Neural cell (in vitro differentiated cells): ENCODE results near the gene XCR1. TPM values are rescaled to one million over a fixed set of nuclear protein-coding genes. Genes with fewer than 3 reads are reported as not detected.

Source experiments
- H2AFZ ChIP-seq: fragments of 200-600, 300-800 bp; sonication (generic), shearing (Covaris generic); 2 replicates; pipeline ENCODE4 v1.6.0; 2014; ENCODE audit warnings: low read depth, mild to moderate bottlenecking, antibody characterized with exemption, low read length, moderate library complexity
- H3F3A ChIP-seq: fragments of 200-600 bp; shearing (Covaris generic); 2 replicates; pipeline ENCODE4 v1.6.1; 2016; ENCODE audit warnings: mild to moderate bottlenecking, moderate library complexity, mixed read lengths, antibody characterized with exemption, low read length; ENCODE audit not compliant: insufficient read depth, poor library complexity, severe bottlenecking
- H3K27ac ChIP-seq: fragments of 200-600, 300-800 bp; sonication (generic), shearing (Covaris generic); 2 replicates; pipeline ENCODE4 v1.5.1; 2014; ENCODE audit warnings: mild to moderate bottlenecking, low read length, moderate library complexity
- H3K27me3 ChIP-seq: fragments of 300-800, 200-600 bp; sonication (generic), shearing (Covaris generic); 2 replicates; pipeline ENCODE4 v1.6.0; 2014; ENCODE audit warnings: mild to moderate bottlenecking, low read depth, low read length, moderate library complexity; ENCODE audit not compliant: insufficient read depth
- H3K36me3 ChIP-seq: fragments of 300-800, 200-600 bp; sonication (generic), shearing (Covaris generic); 2 replicates; pipeline ENCODE4 v1.5.1; 2014; ENCODE audit warnings: mild to moderate bottlenecking, antibody characterized with exemption, low read length, moderate library complexity; ENCODE audit not compliant: insufficient read depth
- H3K4me2 ChIP-seq: fragments of 300-800, 200-600 bp; sonication (generic), shearing (Covaris generic); 2 replicates; pipeline ENCODE4 v1.6.0; 2014; ENCODE audit warnings: mild to moderate bottlenecking, low read length
- H3K4me3 ChIP-seq: fragments of 300-800, 200-600 bp; sonication (generic), shearing (Covaris generic); 2 replicates; pipeline ENCODE4 v1.5.1; 2014; ENCODE audit warnings: mild to moderate bottlenecking, low read length, moderate library complexity
- H3K79me2 ChIP-seq: fragments of 200-600 bp; shearing (Covaris generic); replicated peaks from 2 replicates; pipeline ENCODE4 v1.6.0; 2014; ENCODE audit warnings: mild to moderate bottlenecking, low read length, moderate library complexity; ENCODE audit not compliant: insufficient read depth
- H3K9ac ChIP-seq: fragments of 300-800, 200-600 bp; sonication (generic), shearing (Covaris generic); 2 replicates; pipeline ENCODE4 v1.6.1; 2016; ENCODE audit warnings: mild to moderate bottlenecking, low read length, mixed read lengths
- H3K9me2 ChIP-seq: fragments of 200-600 bp; shearing (Covaris generic); 2 replicates; pipeline ENCODE4 v1.6.1; 2016; ENCODE audit warnings: mild to moderate bottlenecking, low read length, mixed read lengths; ENCODE audit not compliant: insufficient read depth
- H3K9me3 ChIP-seq: fragments of 200-600, 300-800 bp; sonication (generic), shearing (Covaris generic); 2 replicates; pipeline ENCODE4 v1.6.1; 2016; ENCODE audit warnings: mild to moderate bottlenecking, mixed run types, low read length, moderate library complexity, mixed read lengths
- H4K20me1 ChIP-seq: fragments of 200-600 bp; shearing (Covaris generic); 2 replicates; pipeline ENCODE4 v1.6.1; 2016; ENCODE audit warnings: mild to moderate bottlenecking, mixed run types; ENCODE audit not compliant: insufficient read depth
- EP300 ChIP-seq: fragments of 450-650 bp; conservative IDR thresholded peaks from 2 replicates; pipeline ENCODE4 v1.6.1; 2014; ENCODE audit warnings: antibody characterized with exemption, mild to moderate bottlenecking, moderate library complexity; ENCODE audit not compliant: poor library complexity, severe bottlenecking
- EZH2 ChIP-seq: fragments of 200-600, 300-800 bp; shearing (Covaris generic), sonication (generic); IDR thresholded peaks from 2 replicates; pipeline ENCODE4 v1.6.1; 2014; ENCODE audit warnings: antibody characterized with exemption, low read length, borderline replicate concordance, mild to moderate bottlenecking; ENCODE audit not compliant: insufficient read depth, poor library complexity, severe bottlenecking
- MXI1 ChIP-seq: fragments of 450-650 bp; conservative IDR thresholded peaks from 2 replicates; pipeline ENCODE4 v1.6.1; 2014; ENCODE audit warnings: antibody characterized with exemption, mild to moderate bottlenecking; ENCODE audit not compliant: poor library complexity, severe bottlenecking
- POLR2AphosphoS5 ChIP-seq: IDR thresholded peaks from 2 replicates; pipeline ENCODE4 v1.6.1; 2012
- RAD21 ChIP-seq: fragments of 450-650 bp; conservative IDR thresholded peaks from 2 replicates; pipeline ENCODE4 v1.6.1; 2014; ENCODE audit warnings: antibody characterized with exemption, mild to moderate bottlenecking, moderate library complexity
- SMC3 ChIP-seq: fragments of 450-650 bp; conservative IDR thresholded peaks from 2 replicates; pipeline ENCODE4 v1.6.1; 2014; ENCODE audit warnings: antibody characterized with exemption, mild to moderate bottlenecking, moderate library complexity; ENCODE audit not compliant: poor library complexity
- TAF1 ChIP-seq: IDR thresholded peaks from 2 replicates; pipeline ENCODE4 v1.6.1; 2012; ENCODE audit warnings: low read depth
- polyA plus RNA-seq: library from polyadenylated mRNA; depleted of rRNA; stranded (reverse); fragments of >200 nt; gene quantifications from 2 replicates; pipeline ENCODE4 v1.2.3, GENCODE V29; 2014
- TF ChIP-seq, protein P1 (sequence below): IDR thresholded peaks from 2 replicates; pipeline ENCODE4 v1.6.1; 2012; ENCODE audit warnings: borderline replicate concordance
- TF ChIP-seq, protein P2 (sequence below): fragments of 450-650 bp; IDR thresholded peaks from 2 replicates; pipeline ENCODE4 v1.5.1; 2014; ENCODE audit warnings: antibody characterized with exemption, mild to moderate bottlenecking, moderate library complexity; ENCODE audit not compliant: poor library complexity, severe bottlenecking

Gene XCR1
- polyA plus RNA-seq, 1 donor from 2014 or later = not detected

- Histone ChIP-seq H3K27ac (no peak overlapping the region), H3K79me2 (no peaks in the 10 kb centered on the region), H3K4me2 (no peak overlapping the region), H3K36me3 (no peaks in the 10 kb centered on the region), H3K9me2 (no peaks in the 10 kb centered on the region), H3K9ac (no peak overlapping the region), H3F3A (no peaks in the 10 kb centered on the region), H3K9me3 (no peaks in the 10 kb centered on the region), H4K20me1 (no peaks in the 10 kb centered on the region), H2AFZ (no peak overlapping the region), H3K4me3 (no peak overlapping the region), H3K27me3 (no peaks in the 10 kb centered on the region)
- TF ChIP-seq, protein P1, sequence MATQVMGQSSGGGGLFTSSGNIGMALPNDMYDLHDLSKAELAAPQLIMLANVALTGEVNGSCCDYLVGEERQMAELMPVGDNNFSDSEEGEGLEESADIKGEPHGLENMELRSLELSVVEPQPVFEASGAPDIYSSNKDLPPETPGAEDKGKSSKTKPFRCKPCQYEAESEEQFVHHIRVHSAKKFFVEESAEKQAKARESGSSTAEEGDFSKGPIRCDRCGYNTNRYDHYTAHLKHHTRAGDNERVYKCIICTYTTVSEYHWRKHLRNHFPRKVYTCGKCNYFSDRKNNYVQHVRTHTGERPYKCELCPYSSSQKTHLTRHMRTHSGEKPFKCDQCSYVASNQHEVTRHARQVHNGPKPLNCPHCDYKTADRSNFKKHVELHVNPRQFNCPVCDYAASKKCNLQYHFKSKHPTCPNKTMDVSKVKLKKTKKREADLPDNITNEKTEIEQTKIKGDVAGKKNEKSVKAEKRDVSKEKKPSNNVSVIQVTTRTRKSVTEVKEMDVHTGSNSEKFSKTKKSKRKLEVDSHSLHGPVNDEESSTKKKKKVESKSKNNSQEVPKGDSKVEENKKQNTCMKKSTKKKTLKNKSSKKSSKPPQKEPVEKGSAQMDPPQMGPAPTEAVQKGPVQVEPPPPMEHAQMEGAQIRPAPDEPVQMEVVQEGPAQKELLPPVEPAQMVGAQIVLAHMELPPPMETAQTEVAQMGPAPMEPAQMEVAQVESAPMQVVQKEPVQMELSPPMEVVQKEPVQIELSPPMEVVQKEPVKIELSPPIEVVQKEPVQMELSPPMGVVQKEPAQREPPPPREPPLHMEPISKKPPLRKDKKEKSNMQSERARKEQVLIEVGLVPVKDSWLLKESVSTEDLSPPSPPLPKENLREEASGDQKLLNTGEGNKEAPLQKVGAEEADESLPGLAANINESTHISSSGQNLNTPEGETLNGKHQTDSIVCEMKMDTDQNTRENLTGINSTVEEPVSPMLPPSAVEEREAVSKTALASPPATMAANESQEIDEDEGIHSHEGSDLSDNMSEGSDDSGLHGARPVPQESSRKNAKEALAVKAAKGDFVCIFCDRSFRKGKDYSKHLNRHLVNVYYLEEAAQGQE = no peak
- TF ChIP-seq EZH2 = no peak
- TF ChIP-seq EP300 = no peak
- no peak for TF ChIP-seq RAD21
- TF ChIP-seq TAF1 = no peak
- TF ChIP-seq MXI1 = no peak
- TF ChIP-seq, protein P2, sequence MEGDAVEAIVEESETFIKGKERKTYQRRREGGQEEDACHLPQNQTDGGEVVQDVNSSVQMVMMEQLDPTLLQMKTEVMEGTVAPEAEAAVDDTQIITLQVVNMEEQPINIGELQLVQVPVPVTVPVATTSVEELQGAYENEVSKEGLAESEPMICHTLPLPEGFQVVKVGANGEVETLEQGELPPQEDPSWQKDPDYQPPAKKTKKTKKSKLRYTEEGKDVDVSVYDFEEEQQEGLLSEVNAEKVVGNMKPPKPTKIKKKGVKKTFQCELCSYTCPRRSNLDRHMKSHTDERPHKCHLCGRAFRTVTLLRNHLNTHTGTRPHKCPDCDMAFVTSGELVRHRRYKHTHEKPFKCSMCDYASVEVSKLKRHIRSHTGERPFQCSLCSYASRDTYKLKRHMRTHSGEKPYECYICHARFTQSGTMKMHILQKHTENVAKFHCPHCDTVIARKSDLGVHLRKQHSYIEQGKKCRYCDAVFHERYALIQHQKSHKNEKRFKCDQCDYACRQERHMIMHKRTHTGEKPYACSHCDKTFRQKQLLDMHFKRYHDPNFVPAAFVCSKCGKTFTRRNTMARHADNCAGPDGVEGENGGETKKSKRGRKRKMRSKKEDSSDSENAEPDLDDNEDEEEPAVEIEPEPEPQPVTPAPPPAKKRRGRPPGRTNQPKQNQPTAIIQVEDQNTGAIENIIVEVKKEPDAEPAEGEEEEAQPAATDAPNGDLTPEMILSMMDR = no peak
- no peak for TF ChIP-seq SMC3
- TF ChIP-seq POLR2AphosphoS5 = no peak
These were observed 43.4 kb upstream of the XCR1 start for GRCh38 chr3:46070595-46071093.

DNA sequence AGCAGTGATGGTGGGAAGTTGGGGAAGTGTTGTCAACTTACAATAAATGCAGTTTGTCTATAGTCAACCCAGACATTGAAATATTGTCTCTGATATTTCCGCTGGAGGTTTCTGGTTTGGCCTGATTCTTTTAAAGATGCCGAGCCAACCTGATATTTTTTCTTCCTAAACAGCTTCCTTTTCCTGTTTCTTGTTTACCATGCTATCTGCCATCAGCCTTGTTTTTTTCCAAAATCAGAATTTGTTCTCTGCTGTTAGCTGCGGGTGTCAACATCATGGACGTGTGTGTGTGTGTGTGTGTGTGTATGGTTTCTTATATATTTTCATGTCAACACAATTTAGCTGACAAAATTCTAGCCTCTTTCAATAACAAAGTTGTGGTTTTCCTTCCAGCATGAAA, 41.2 kb upstream of the XCR1 start:
- Histone ChIP-seq H3K27me3 (no peaks in the 10 kb centered on the region), H3K79me2 (no peaks in the 10 kb centered on the region), H3K27ac (no peak overlapping the region), H2AFZ (no peak overlapping the region), H3K9me3 (no peaks in the 10 kb centered on the region), H3K9ac (no peak overlapping the region), H3K4me2 (no peak overlapping the region), H3F3A (no peaks in the 10 kb centered on the region), H3K4me3 (no peak overlapping the region), H4K20me1 (no peaks in the 10 kb centered on the region), H3K36me3 (no peaks in the 10 kb centered on the region), H3K9me2 (no peaks in the 10 kb centered on the region)
- no peak for TF ChIP-seq RAD21
- no peak for TF ChIP-seq MXI1
- no peak for TF ChIP-seq POLR2AphosphoS5
- no peak for TF ChIP-seq EZH2
- TF ChIP-seq, protein P2 = no peak
- TF ChIP-seq SMC3 = no peak
- TF ChIP-seq TAF1 = no peak
- no peak for TF ChIP-seq EP300
- TF ChIP-seq, protein P1 = no peak
